Epidermal melanocyte (primary cell): ENCODE data around the gene IFI27.
"Not testable (repeated sequence)": the region's sequence is repeated elsewhere in the genome, so short reads cannot be mapped to it uniquely, and the experiment has no call there.

Source experiments
- DNase-seq: peaks from one replicate; pipeline ENCODE4 v3.0.0; 2011; ENCODE audit warnings: low spot score; ENCODE audit not compliant: insufficient read length

IFI27 gene

DNA sequence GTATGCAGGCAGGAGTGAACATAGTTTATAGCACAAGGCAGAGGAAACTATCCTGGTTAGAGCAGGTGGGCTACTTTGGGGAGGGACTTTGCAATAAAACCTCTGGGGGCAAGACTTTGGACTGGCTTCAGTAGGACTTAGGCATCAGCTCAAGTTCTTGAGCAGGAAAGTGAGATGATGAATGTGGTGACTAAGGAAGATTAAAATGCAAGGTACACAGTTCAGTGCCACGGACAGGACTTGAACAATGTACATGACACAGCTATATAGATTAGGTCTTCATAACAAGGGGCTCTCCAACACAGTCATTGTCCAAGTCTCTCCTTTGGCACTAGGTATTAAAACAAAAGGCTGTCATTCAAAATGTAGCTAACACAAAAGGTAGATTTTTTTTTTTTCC, 42.1 kb downstream of the IFI27 start:
- no peak for DNase-seq

DNA sequence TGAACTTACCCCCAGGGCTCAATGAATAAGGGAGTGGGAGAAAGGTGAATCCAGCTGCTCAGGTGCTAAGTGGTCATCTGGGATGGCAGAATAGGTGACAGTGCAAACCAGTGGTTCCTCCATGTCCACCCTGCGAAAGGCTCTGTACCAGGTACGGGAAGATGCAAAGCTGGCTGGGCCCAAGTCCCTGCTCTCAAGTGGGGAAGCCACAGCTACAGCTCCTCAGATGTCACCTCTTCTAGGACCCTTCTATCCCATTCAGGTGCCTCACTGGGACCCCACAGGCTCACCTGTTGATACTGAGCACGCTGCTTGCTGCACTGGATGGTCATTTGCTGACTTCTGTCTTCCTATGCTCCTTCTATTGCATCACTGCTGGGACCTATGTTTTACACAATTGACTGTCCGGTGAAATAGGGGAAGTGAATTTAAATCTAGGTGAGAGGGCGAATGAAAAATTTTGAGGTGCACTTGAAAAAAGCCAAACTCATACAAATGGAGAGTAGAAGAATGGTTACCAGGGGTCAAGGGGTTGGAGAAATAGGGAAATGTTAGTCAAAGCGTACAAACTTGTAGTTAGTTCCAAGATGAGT, 43.3 kb downstream of the IFI27 start:
- DNase-seq = no peak

DNA sequence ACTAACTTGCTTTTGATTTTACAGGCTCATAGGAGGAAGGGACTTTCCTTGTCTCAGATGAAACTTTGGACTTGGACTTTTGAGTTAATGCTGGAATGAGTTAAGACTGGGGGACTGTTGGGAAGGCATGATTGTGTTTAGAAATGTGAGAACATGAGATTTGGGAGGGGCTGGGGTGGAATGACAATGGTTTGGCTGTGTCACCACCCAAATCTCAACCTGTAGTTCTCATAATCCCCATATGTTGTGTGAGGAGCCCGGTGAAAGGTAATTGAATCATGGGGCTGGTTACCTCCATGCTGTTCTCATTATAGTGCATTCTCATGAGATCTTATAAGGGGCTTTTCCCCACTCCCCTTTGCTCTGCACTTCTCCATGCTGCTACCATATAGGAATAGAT, 45.6 kb downstream of the IFI27 start:
- DNase-seq = not testable (repeated sequence)

DNA sequence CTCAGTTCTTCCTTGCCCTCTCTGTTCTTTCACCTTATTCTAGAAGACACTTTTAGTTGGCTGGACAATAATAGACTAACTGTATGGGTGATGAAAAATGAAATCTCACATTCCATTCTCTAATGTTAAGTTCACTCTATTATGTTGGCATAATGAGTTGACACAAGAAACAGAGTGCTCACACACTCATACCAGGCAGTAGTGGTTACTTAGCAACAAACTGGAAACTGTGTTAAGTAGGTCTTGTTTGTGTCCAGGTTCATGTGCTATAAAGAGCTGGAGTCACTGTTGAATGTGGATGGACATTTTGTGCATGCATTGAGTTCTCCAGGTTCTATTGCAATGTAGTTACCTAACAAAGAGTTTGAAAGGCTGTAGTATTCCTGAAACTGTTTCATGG, 46.7 kb downstream of the IFI27 start:
- no peak for DNase-seq

DNA sequence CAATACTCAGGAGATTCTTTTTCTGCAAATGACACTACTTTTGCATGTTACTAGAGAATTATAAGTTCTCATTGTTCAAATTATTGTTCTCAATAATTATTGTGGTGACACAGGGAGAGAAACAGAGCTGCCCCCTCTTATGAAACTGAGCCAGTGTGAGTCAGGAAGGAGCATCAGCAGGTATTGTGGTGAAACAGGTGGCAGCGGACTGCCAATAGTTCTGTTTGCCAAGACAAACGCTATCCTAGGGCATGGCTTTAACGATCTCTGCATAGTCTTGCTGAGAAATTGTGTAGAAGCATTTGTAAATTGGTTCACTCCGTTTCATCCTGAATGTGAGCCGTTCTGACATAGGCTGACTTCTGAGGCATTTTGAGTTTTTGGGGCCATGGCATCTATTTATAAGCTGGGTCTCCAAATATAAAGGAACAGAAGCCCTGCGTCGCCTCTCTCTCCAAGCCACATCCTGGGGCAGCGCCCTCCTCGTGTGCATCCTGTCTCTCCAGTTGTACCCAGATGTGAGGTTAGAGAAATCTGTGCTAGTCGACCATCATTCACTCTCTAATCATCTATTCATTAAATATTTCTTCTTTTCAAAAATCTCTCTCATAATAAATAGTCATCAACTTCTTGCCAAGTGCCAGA, 47.8 kb downstream of the IFI27 start:
- DNase-seq = no peak

DNA sequence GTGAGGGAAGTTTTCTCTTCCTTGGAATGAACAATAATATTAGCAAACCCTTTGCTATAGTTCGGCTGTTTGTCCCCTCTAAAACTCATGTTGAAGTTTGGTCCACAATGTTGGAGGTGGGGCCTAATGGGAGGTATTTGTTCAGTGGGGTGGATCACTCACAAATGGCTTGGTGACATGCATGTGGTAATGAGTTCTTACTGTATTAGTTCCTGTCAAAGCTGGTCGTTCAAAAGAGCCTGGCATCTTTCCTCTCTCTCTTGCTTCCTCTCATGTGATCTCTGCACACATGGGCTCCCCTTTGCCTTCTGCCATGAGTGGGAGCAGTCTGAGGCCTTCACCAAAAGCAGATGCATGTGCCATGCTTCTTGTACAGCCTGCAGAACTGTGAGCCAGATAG, 50.5 kb downstream of the IFI27 start:
- DNase-seq = no peak

GRCh38 chr14:94161981-94162380, 51.4 kb downstream of the IFI27 start:
- no peak for DNase-seq

- no peak for DNase-seq
Measured at GRCh38 chr14:94162466-94162865, 51.9 kb downstream of the IFI27 start.

GRCh38 chr14:94163796-94164195, 53.3 kb downstream of the IFI27 start:
- DNase-seq = no peak

GRCh38 chr14:94164685-94165431, 54.3 kb downstream of the IFI27 start:
- no peak for DNase-seq

- no peak for DNase-seq
Measured at GRCh38 chr14:94165744-94166143, 55.2 kb downstream of the IFI27 start.
